H9 (cell line): ENCODE measurements around the gene GABRE. TPM values are rescaled to one million over a fixed set of nuclear protein-coding genes. Genes with fewer than 3 reads are reported as not detected.

Source experiments
- DNase-seq: peaks from one replicate; pipeline ENCODE4 v3.0.0-alpha.2; 2017
- H2AFZ ChIP-seq: one replicate; pipeline ENCODE4 v1.6.1; 2013; ENCODE audit warnings: mild to moderate bottlenecking, low read length, control low read depth, moderate library complexity
- H2AK5ac ChIP-seq: 2 replicates; pipeline ENCODE4 v1.6.1; 2013; ENCODE audit warnings: low read length, control low read depth, mixed read lengths; ENCODE audit not compliant: insufficient read length
- H2BK120ac ChIP-seq: one replicate; pipeline ENCODE4 v1.6.1; 2013; ENCODE audit warnings: low read depth, mild to moderate bottlenecking, low read length, control low read depth, inconsistent platforms; ENCODE audit not compliant: poor library complexity, severe bottlenecking
- H2BK12ac ChIP-seq: 2 replicates; pipeline ENCODE4 v1.6.1; 2013; ENCODE audit warnings: low read length, control low read depth, mixed read lengths, low read depth; ENCODE audit not compliant: insufficient read length
- H2BK15ac ChIP-seq: 2 replicates; pipeline ENCODE4 v1.6.1; 2013; ENCODE audit warnings: low read depth, low read length, control low read depth
- H2BK20ac ChIP-seq: one replicate; pipeline ENCODE4 v1.6.1; 2013; ENCODE audit warnings: low read depth, mild to moderate bottlenecking, low read length, control low read depth, inconsistent platforms; ENCODE audit not compliant: poor library complexity, severe bottlenecking
- H2BK5ac ChIP-seq: 2 replicates; pipeline ENCODE4 v1.6.1; 2013; ENCODE audit warnings: low read length, control low read depth, mixed read lengths; ENCODE audit not compliant: insufficient read length
- H3K14ac ChIP-seq: 2 replicates; pipeline ENCODE4 v1.6.1; 2013; ENCODE audit warnings: low read length, control low read depth; ENCODE audit not compliant: insufficient read depth
- H3K18ac ChIP-seq: 2 replicates; pipeline ENCODE4 v1.6.1; 2013; ENCODE audit warnings: low read depth, mild to moderate bottlenecking, mixed read lengths, low read length, control low read depth; ENCODE audit not compliant: insufficient read length
- H3K23ac ChIP-seq: 2 replicates; pipeline ENCODE4 v1.6.1; 2013; ENCODE audit warnings: low read length, control low read depth, mixed read lengths, low read depth; ENCODE audit not compliant: insufficient read length
- H3K23me2 ChIP-seq: 2 replicates; pipeline ENCODE4 v1.6.1; 2013; ENCODE audit warnings: low read depth, mild to moderate bottlenecking, mixed read lengths, low read length, control low read depth; ENCODE audit not compliant: insufficient read length, poor library complexity, severe bottlenecking
- H3K27ac ChIP-seq: 2 replicates; pipeline ENCODE4 v1.5.1; 2013; ENCODE audit warnings: low read length, control low read depth, mixed read lengths, low read depth; ENCODE audit not compliant: insufficient read length
- H3K27me3 ChIP-seq: 2 replicates; pipeline ENCODE4 v1.6.1; 2013; ENCODE audit warnings: low read length, control low read depth, inconsistent platforms; ENCODE audit not compliant: insufficient read depth
- H3K4ac ChIP-seq: 2 replicates; pipeline ENCODE4 v1.6.1; 2013; ENCODE audit warnings: low read depth, mild to moderate bottlenecking, control low read depth, inconsistent platforms, low read length, moderate library complexity
- H3K4me1 ChIP-seq: 2 replicates; pipeline ENCODE4 v1.6.1; 2013; ENCODE audit warnings: low read length, control low read depth, inconsistent platforms; ENCODE audit not compliant: insufficient read depth
- H3K4me2 ChIP-seq: 2 replicates; pipeline ENCODE4 v1.6.1; 2013; ENCODE audit warnings: low read length, control low read depth, mixed read lengths; ENCODE audit not compliant: insufficient read length, insufficient read depth
- H3K56ac ChIP-seq: 2 replicates; pipeline ENCODE4 v1.6.1; 2013; ENCODE audit warnings: low read depth, mild to moderate bottlenecking, mixed read lengths, low read length, control low read depth; ENCODE audit not compliant: insufficient read length
- H3K79me1 ChIP-seq: 2 replicates; pipeline ENCODE4 v1.6.1; 2013; ENCODE audit warnings: low read depth, mild to moderate bottlenecking, moderate library complexity, low read length, control low read depth, inconsistent platforms; ENCODE audit not compliant: insufficient read depth, poor library complexity, severe bottlenecking
- H3K79me2 ChIP-seq: 2 replicates; pipeline ENCODE4 v1.6.1; 2013; ENCODE audit warnings: low read length, control low read depth, inconsistent platforms; ENCODE audit not compliant: insufficient read depth
- H3K9ac ChIP-seq: 2 replicates; pipeline ENCODE4 v1.6.1; 2013; ENCODE audit warnings: low read length, control low read depth, mixed read lengths; ENCODE audit not compliant: insufficient read length; ENCODE audit errors: extremely low read depth
- H3K9me3 ChIP-seq: one replicate; pipeline ENCODE4 v1.6.1; 2013; ENCODE audit warnings: low read depth, low read length, inconsistent platforms; ENCODE audit not compliant: control insufficient read depth
- H3T11ph ChIP-seq: one replicate; pipeline ENCODE4 v1.6.1; 2013; ENCODE audit warnings: mild to moderate bottlenecking, low read length, control low read depth, inconsistent platforms
- H4K20me1 ChIP-seq: one replicate; pipeline ENCODE4 v1.6.1; 2013; ENCODE audit not compliant: control insufficient read depth, insufficient read length, insufficient read depth
- H4K5ac ChIP-seq: 2 replicates; pipeline ENCODE4 v1.6.1; 2013; ENCODE audit warnings: low read depth, mild to moderate bottlenecking, mixed read lengths, low read length, control low read depth; ENCODE audit not compliant: insufficient read length
- H4K8ac ChIP-seq: replicated peaks from 2 replicates; pipeline ENCODE4 v1.6.1; 2013; ENCODE audit warnings: low read length, control low read depth, mixed read lengths, low read depth; ENCODE audit not compliant: insufficient read length
- H4K91ac ChIP-seq: 2 replicates; pipeline ENCODE4 v1.6.1; 2013; ENCODE audit warnings: low read depth, mild to moderate bottlenecking, moderate library complexity, mixed read lengths, low read length, control low read depth; ENCODE audit not compliant: insufficient read length
- H3K27ac Mint-ChIP-seq, 3 experiments: 2 replicates in 2 of 3; 3 replicates in 1 of 3; pipeline ENCODE4 v1.8.0; 2020 to 2021; ENCODE audit warnings: mixed read lengths in 3 of 3, mild to moderate bottlenecking in 1 of 3, moderate library complexity in 1 of 3
- H3K27me3 Mint-ChIP-seq: 2 replicates; pipeline ENCODE4 v1.8.0; 2021; ENCODE audit warnings: low read depth, mild to moderate bottlenecking, moderate library complexity, mixed read lengths
- H3K36me3 Mint-ChIP-seq, 3 experiments: 2 replicates in 2 of 3; 3 replicates in 1 of 3; pipeline ENCODE4 v1.8.0; 2020 to 2021; ENCODE audit warnings: low read depth in 3 of 3, mixed read lengths in 3 of 3; ENCODE audit not compliant: insufficient read depth in 1 of 3
- H3K4me1 Mint-ChIP-seq, 2 experiments: 2 replicates each; pipeline ENCODE4 v1.8.0; 2020; ENCODE audit warnings: mixed read lengths in 2 of 2
- H3K4me3 Mint-ChIP-seq, 2 experiments: 2 replicates in 1 of 2; 3 replicates in 1 of 2; pipeline ENCODE4 v1.8.0; 2020 to 2021; ENCODE audit warnings: mild to moderate bottlenecking in 2 of 2, mixed read lengths in 2 of 2, moderate library complexity in 1 of 2
- H3K9me3 Mint-ChIP-seq, 2 experiments: 2 replicates in 1 of 2; 3 replicates in 1 of 2; pipeline ENCODE4 v1.8.0; 2020; ENCODE audit warnings: mild to moderate bottlenecking in 2 of 2, mixed read lengths in 2 of 2, moderate library complexity in 1 of 2
- CTCF ChIP-seq: fragments of 200-600 bp; sonication (generic); conservative IDR thresholded peaks from 3 replicates; pipeline ENCODE4 v1.8.0; 2021; ENCODE audit warnings: antibody characterized with exemption, mild to moderate bottlenecking
- WGBS: extraction: QIAGEN DNeasy Blood & Tissue Kit; methylation state at CpG from one replicate; pipeline ENCODE4 v1.1.7; 2013; ENCODE audit warnings: missing lambda C conversion rate, low lambda C conversion rate, mixed read lengths; ENCODE audit not compliant: insufficient read length; ENCODE audit errors: extremely low coverage; 5-methylcytosine and 5-hydroxymethylcytosine counted together
- total RNA-seq: library from RNA; stranded (reverse); gene quantifications from 2 replicates; pipeline ENCODE4 v1.2.1, GENCODE V29; 2021

Gene GABRE
- total RNA-seq, 1 experiment from 2014 or later: 1.8 TPM

GRCh38 chrX:151985531-151985930, 11.1 kb upstream of the GABRE start:
- Histone ChIP-seq H3K23me2 (no peaks in the 10 kb centered on the region), H2BK20ac (no peak overlapping the region), H3K27ac (no peak overlapping the region), H3K79me2 (no peaks in the 10 kb centered on the region), H2BK15ac (no peak overlapping the region), H3K14ac (no peak overlapping the region), H3K27me3 (no peaks in the 10 kb centered on the region), H3K18ac (no peak overlapping the region), H4K91ac (no peak overlapping the region), H3K23ac (no peak overlapping the region), H4K20me1 (no peaks in the 10 kb centered on the region), H4K8ac (no peak overlapping the region), H3K4me1 (no peaks in the 10 kb centered on the region), H2AFZ (no peak overlapping the region), H4K5ac (no peak overlapping the region), H3K9ac (no peak overlapping the region), H2BK120ac (no peak overlapping the region), H3K9me3 (peaks cover 53% of the 10 kb centered on the region), H3K4me2 (no peak overlapping the region), H3K4ac (no peak overlapping the region), H2AK5ac (no peak overlapping the region), H3K56ac (no peak overlapping the region), H2BK12ac (no peak overlapping the region), H3K79me1 (no peaks in the 10 kb centered on the region), H2BK5ac (no peak overlapping the region), H3T11ph (no peak overlapping the region)
- Mint-ChIP-seq H3K27me3 (no peaks in the 10 kb centered on the region; the same call in 1 of the 2 replicates), H3K4me1 (0 out of 4 replicates have a peak, but pooled peaks cover 0 to 2% of the 10 kb centered on the region in 2 experiments), H3K4me3 (no peak overlapping the region), H3K9me3 (peaks cover 45 to 48% of the 10 kb centered on the region in 2 experiments), H3K36me3 (no peaks in the 10 kb centered on the region; a peak in 3 of 7 replicates), H3K27ac (no peak overlapping the region)
- WGBS: no CpG with 5 or more reads among the region's 4 CpGs
- no peak for DNase-seq
- no peak for TF ChIP-seq CTCF
